Skin epidermis (tissue), 12 donors: ENCODE data around the gene ACSS1.

ENCODE experiments used
- H3K27ac ChIP-seq, 21 experiments: fragments of 200-600 bp; sonication (generic) in 11 of 21; one replicate each; pipeline ENCODE4 v1.5.0; 2020; ENCODE audit warnings: mild to moderate bottlenecking in 3 of 21, inconsistent platforms in 2 of 21, moderate library complexity in 2 of 21
- H3K4me3 ChIP-seq, 7 experiments: fragments of 200-600 bp; sonication (generic) in 2 of 7; one replicate each; pipeline ENCODE4 v1.5.0; 2020; ENCODE audit warnings: inconsistent platforms in 2 of 7, mild to moderate bottlenecking in 2 of 7, moderate library complexity in 1 of 7

The ACSS1 gene

DNA sequence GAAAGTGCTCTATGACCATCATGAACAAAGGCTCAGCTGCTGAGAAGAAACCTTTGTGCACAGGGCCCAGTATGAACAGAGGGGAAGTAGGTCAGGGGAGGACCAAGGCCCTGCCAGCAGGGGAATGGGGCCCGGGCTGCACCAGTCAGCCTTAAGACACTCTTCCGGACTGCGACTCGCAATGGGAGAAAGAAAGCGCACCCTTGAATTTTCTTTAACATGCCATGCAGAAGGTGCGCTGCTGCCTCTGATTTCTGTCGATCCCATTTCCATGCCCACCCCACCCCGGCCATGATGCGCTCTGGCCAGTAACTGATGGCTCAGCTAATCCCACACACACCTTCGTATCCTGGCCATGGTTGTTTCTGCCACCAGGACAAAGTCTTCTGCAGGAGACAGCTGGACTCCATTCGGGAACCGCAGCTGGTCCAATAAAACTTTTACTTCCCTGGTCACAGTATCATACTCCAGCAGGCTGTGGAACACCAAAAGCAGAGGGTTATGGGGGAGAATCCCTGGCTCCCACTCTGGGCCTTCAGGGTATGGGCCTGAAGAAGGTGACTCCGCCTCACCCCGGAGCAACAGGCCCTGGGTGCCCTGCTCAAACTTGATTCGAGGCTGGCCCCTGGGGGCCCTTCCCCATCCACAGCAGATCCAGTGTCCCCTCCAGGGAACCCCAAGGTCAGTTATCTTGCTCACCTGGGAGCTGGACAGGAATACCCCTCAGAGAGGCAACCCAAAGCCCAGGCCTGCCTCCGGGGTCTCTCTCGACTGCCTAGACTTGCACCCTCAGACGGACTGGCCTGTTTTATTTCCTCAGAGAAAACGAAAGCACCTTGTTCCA lies 88.5 kb downstream of the ACSS1 start:
- Histone ChIP-seq H3K27ac (no peak overlapping the region), H3K4me3 (no peak overlapping the region)

DNA sequence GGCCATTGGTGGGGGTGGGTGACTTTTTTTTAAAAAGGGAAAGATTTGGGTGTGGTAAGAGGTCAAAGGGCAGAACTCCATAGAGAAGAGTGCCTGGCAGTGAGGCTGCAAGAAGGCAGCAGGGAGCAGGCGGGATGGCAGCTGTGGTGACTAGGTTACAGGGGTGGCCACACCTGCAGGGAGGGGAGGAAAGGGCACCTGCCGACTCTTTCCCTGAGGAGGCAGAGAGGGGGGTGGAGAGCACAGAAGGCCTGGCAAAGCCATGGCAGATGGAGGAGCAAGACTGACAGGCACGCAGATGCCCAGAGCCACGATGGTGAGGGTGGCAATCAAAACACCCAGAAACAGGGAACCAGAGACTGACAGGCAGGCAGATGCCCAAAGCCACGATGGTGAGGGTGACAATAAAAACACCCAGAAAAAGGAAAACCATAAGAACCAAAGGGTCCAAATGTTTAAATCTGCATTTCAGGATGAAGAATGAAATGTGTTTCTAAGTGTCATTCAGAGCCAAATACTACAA lies 89.6 kb downstream of the ACSS1 start:
- Histone ChIP-seq H3K4me3 (no peak overlapping the region), H3K27ac (no peak overlapping the region)

DNA sequence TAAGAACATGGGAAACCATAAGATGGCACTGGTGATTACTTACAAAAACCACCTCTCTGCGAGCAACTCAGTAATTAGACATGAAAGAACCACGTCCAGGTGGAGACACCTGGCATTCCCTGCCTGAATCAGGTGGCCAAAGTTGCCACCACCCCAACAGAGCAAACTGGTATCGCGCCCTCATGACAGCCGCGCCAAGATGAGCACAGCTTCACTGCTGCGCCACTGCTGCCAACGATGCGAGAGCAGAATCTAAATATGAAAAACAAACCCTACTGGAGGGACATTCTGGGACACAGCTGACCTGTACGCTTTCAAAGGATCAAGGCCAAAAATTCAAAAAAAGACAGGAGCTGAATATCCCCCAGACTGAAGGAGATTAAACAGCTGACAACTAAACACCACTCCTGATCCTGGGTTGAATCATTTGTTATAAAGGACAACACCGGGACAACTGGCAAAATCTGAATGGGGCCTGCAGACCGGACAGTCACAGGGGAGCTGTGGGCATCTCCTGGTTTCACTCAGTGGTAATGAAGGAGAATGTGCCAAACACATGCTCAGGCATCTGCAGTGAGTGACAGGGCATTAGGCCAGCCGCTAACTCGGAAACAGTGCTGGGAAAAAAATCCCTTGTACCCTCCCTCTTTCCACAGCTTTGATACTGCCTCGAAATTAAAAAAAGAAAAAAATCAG lies 91.5 kb downstream of the ACSS1 start:
- H3K27ac ChIP-seq: no peak overlapping the region

DNA sequence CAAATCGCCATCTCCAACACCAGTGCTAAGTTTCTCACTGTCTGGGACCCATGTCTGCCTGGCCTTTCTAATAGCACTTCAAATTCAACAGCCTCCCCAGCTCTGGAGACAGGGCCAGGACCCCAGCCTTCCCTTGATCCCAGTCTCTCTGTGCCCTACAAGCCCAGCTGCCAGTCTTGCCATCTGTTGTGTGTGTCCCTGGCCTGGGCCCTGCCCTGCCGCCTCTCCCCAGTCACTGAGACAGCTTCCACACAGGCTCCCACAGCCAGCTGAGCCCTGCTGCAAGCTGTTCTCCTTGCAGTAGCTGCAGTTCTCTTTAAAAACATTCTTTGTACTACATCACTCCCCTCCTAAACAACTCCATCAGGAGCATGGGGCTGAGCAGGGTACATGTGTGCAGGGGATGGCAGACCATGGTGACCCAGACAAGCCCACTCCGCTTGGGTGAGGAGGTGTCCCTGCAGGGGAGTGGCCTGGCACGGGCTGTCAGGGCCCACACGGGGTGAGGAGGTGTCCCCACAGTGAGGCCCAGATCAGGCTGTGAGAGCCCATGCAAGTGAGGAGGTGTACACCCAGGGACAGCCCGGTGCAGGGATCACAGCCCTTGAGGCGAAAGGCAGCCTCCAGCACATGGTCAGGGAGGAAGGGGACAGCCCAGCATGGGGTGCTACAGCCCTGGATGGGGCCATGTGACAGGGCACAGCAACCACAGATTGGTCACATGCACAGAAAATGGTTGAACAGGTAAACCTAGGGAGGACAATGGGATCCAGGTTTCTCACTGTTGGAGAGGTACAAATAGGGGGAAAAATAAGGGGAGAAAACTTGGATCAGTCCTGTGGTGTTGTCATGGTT lies 92.6 kb downstream of the ACSS1 start:
- no peak overlapping the region for H3K27ac ChIP-seq

More for the DNA sequence above, 91.5 kb downstream of the ACSS1 start:
- no peak overlapping the region for H3K4me3 ChIP-seq

DNA sequence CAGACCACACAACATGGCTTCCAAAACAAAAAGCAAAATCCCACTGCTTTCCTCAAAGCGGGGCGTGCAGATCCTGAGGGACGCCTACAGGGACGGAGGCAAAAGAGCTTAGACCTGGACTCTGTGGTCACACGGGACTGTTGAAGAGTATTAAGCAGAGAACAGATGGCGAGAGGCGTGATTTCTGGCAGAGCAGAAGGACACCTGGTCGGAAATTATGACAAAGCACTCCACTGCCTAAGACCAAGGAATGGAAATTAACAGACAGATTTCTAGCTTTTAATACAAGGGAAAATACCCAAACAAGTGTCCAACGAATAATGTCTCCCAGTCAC lies 93.5 kb downstream of the ACSS1 start:
- no peak overlapping the region for H3K4me3 ChIP-seq
- no peak overlapping the region for H3K27ac ChIP-seq

More for the DNA sequence above, 92.6 kb downstream of the ACSS1 start:
- H3K4me3 ChIP-seq: no peak overlapping the region

DNA sequence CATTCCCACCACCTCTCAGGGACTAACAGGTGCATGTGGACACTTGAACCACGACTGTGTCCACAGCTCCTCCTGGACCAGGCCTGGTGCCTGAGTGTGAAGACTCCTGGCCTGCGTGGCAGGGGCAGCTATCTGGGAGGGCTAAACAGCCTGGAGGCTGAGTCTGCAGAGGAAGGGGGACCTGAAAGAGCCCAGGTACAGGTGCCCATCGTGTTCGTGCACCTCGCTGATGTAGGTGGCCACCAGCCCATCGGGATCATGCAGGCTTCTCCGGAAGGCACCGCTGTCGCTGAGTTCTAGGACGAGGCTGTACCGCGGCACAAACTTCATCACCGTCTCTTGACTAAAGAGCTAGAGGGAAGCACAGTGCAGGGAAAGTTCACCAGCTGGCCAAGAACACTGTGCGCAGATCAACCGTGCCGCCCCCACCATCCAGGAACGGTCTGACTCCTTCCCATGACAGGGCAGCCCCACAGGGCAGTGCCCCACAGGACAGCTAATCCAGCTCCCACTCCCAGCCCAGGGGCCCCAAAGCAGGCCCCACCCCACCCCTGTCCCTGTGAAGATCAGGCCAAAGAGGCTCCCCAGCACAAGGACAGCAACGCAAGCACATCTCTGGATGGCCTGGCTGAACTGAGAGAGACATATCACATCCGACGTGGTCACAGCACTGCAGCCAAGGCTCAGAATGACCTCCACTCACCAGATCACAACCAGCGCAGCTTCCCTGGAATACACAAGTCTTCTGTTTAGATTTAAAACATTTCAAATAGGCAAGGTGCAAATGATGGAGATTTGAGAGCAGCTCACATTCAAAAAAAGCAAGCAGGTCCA lies 94.0 kb downstream of the ACSS1 start:
- Histone ChIP-seq H3K4me3 (no peak overlapping the region), H3K27ac (no peak overlapping the region)

DNA sequence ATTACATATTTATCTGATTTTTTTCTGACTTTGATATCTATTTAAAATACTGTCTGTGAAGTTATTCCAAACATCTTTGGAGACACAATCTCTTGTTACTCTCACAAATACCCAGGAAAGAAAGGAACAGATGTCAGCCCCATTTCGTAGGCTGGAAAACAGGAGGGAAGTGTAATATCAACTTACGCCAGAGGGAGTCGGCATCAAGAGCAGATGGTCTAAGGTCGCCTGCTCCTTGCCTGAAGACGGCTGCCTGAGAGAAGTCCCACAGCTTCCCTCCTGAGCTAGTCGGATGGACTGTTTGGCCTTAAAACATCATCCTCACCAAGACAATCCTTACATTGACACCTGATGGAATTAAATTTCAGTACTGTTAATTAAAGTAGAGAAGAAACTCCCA lies 95.4 kb downstream of the ACSS1 start:
- peak overlapping the region in 1 of 21 experiments; percentile 35 for H3K27ac ChIP-seq

DNA sequence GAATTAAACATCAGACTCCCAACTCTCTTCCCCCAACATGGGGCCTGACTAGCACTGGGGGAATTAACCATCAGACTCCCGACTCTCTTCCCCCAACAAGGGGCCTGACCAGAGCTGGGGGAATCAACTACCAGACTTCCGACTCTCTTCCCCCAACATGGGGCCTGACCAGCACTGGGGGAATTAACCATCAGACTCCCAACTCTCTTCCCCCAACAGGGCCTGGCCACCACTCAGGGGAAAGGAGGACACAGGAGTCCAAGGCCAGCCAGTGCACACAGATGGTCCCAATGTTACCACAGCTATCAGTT lies 95.8 kb downstream of the ACSS1 start:
- Histone ChIP-seq H3K4me3 (no peak overlapping the region), H3K27ac (peak overlapping the region in 1 of 21 experiments; percentile 35)

More for the DNA sequence above, 95.4 kb downstream of the ACSS1 start:
- no peak overlapping the region for H3K4me3 ChIP-seq

DNA sequence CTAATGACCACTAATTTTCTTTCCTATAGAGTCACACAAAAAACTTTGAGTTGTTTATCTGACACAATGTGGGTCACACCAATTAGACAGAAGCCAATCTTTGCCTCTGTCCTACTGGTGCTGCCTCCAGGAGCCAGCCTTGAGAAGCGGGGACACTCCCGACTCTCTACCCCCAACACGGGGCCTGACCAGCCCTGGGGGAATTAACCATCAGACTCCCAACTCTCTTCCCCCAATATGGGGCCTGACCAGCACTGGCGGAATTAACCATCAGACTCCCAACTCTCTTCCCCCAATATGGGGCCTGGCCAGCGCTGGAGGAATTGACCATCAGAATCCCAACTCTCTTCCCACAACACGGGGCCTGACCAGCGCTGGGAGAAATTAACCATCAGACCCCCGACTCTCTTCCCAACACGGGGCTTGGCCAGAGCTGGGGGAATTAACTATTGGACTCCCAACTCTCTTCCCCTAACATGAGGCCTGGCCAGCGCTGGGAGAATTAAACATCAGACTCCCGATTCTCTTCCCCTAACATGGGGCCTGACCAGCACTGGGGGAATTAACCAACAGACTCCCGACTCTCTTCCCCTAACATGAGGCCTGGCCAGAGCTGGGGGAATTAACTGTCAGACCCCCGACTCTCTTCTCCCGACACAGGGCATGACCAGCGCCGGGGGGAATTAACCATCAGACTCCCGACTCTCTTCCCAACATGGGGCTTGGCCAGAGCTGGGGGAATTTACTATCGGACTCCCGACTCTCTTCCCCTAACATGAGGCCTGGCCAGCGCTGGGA lies 96.4 kb downstream of the ACSS1 start:
- H3K27ac ChIP-seq: peak overlapping the region in 8 of 21 experiments; percentile 16 to 72 (median 35)
- H3K4me3 ChIP-seq: no peak overlapping the region

DNA sequence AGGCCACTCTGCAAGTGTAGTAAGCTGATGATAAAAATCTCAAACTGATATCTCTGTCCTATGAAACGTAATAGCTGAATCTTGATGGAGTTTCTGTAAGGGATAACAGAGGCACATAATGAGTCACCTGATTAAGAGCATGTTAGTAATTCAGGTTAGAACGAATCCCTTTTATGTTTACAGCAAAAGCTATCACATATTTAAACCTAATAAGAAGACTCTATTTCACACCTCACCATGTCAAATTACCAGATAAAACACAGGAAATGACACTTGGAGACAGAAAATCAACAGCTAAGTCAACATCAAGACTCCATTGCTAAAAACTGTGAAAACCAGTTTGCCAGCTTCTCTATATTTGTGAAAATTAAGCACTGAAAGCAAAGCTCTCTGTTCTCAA lies 97.1 kb downstream of the ACSS1 start:
- peak overlapping the region in 9 of 21 experiments; percentile 10 to 75 (median 54) for H3K27ac ChIP-seq
- H3K4me3 ChIP-seq: no peak overlapping the region

DNA sequence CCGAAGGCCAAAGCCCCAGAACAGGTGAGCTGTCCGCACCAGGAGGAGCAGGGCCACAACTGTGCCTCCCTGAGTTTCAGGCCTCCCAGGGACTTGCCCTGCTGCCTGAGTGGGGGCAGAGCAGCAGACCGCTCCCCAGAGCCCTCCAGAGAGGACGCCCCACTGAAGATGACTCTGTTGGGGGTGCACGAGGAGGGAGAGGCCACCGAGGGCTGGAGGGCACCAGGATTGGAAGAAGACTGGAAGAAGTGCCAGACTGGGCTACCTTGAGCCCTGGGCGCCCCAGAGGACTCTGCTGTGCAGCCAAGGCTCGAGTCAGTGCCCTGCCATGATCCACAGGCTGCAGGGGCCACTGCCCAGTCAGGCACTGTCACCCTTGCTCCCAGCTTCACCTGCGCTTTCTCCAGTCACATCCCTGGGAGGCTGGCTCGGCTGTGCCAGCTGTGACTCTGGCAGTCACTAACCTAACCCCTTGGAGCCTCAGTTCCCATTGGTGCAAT lies 97.6 kb downstream of the ACSS1 start:
- no peak overlapping the region for H3K4me3 ChIP-seq
- H3K27ac ChIP-seq: peak overlapping the region in 13 of 21 experiments; percentile 3 to 75 (median 42)

DNA sequence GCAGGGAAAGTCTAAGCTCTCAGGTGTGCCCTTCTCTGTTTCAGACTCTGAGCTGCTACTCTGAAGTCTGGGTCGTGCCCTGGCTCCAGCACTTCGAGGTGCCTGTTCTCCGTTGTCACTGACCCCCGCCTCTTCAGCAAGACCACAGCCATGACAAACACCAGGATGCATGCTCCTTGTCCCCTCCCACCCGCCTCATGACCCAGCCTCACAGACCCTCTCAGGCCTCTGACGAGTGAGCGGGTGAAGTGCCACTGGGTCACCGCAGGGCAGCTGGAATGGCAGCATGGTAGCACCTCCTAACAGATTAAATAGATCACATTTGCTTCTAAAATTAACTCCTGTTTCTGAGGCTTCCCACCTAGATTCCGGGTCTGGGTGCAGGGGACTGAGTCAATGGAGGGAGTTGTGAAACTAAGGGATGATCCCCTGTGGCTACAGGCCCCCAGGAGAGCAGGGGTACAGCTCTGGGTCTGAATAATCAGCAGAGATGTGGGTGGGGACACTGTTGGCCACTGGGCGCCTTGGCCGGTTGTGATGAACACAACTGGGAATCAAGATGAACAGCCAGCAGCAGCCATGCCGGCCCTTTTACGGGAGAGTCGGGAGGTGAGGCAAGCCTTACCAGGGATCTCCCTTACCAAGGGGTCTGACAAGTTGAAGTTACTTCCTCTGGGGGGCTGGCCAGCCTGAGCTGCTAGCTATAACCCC lies 98.2 kb downstream of the ACSS1 start:
- peak overlapping the region in 13 of 21 experiments; percentile 3 to 75 (median 42) for H3K27ac ChIP-seq
- H3K4me3 ChIP-seq: no peak overlapping the region

DNA sequence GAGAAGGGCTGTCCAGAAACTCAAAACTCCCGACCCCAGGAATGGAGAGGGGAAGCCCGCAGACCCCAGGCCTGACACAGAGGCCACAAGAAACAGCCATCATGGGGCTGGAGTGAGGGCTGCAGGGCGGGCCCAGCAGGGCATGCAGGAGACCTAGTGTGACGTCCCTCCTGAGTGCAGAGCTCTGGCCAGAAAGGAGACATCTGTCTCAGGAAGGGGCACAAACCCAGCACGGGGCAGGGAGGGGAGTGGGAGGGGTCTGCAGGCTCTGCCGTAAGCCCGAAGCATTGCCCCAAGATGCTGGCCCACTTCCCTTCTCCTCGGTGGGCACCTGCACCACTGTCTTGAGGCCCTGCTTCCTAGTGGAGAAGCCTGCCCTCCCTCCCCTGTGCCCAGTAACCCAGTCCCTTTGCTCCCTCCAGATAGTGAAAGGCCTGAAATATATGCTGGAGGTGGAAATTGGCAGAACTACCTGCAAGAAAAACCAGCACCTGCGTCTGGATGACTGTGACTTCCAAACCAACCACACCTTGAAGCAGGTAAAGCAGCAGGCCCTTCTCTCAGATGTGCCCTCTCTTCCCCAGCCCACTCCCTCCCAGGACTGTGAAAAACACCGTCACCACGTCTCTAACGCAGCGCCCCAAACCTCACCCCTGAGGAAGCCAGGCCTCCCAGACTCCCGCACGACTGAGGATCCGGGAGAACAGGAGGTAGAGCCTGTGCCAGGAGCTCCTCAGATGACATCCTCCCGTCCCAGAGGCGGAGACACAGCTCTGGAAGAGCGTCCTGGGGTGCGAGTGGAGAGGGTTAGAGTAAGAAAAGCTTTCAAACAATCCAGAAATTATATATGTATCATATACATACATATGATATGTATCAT lies 99.2 kb downstream of the ACSS1 start:
- H3K4me3 ChIP-seq: no peak overlapping the region
- peak overlapping the region in 3 of 21 experiments; percentile 5 to 64 (median 35) for H3K27ac ChIP-seq

DNA sequence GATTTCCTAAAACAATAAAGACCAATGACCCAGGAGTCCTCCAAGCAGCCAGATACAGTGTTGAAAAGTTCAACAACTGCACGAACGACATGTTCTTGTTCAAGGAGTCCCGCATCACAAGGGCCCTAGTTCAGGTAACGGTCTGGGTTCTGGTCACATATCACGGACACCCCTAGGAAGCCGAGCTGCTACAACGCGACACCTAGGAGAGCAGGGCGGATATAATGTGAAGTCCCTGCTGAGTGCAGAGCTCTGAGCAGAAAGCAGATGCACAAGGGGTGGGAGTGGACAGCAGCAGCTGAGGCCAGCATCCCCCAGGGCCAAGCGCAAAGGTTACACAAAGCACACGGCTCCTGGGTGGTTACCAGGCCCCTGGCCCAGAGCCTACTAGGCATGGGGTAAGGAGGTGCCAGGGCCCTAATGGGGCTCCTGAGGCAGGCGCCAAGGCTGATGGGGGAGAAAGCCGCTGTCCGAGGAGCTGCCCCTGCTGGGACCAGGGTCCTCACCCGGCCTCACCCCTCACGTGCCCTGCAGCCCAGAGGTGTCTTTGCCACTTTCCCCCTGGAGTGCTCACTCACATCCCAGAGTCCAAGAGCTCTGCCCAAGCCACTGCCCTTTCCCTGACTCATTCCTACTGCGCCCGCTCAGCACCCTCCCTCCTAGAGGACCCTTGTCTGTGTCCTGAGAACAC lies 100.5 kb downstream of the ACSS1 start:
- Histone ChIP-seq H3K4me3 (no peak overlapping the region), H3K27ac (no peak overlapping the region)
